Endodermal cell (in vitro differentiated cells): ENCODE data around the gene WAS. TPM values are rescaled to one million over a fixed set of nuclear protein-coding genes. Genes with fewer than 3 reads are reported as not detected.
"Not testable (repeated sequence)": the region's sequence is repeated elsewhere in the genome, so short reads cannot be mapped to it uniquely, and the experiment has no call there.

Experiments used
- DNase-seq: peaks from one replicate; pipeline ENCODE4 v3.0.0-alpha.2; 2017
- H3K27ac ChIP-seq: 2 replicates; pipeline ENCODE4 v1.5.1; 2013; ENCODE audit warnings: mild to moderate bottlenecking, low read depth, low read length, moderate library complexity
- H3K27me3 ChIP-seq: 2 replicates; pipeline ENCODE4 v1.6.1; 2013; ENCODE audit warnings: mild to moderate bottlenecking, low read length, moderate library complexity; ENCODE audit not compliant: insufficient read depth, control insufficient read depth, poor library complexity, severe bottlenecking
- H3K36me3 ChIP-seq: 2 replicates; pipeline ENCODE4 v1.7.0; 2013; ENCODE audit warnings: mild to moderate bottlenecking, low read length, moderate library complexity; ENCODE audit not compliant: control insufficient read depth, insufficient read depth
- H3K4me1 ChIP-seq: one replicate; pipeline ENCODE4 v1.7.0; 2013; ENCODE audit warnings: low read length; ENCODE audit not compliant: control insufficient read depth, insufficient read depth
- H3K4me3 ChIP-seq: 2 replicates; pipeline ENCODE4 v1.5.1; 2013; ENCODE audit warnings: mild to moderate bottlenecking, low read length, moderate library complexity
- H3K9ac ChIP-seq: 2 replicates; pipeline ENCODE4 v1.6.1; 2013; ENCODE audit warnings: mild to moderate bottlenecking, low read length, moderate library complexity; ENCODE audit not compliant: poor library complexity, severe bottlenecking; ENCODE audit errors: extremely low read depth
- H3K9me3 ChIP-seq: 2 replicates; pipeline ENCODE4 v1.6.1; 2013; ENCODE audit warnings: mild to moderate bottlenecking, low read length, moderate library complexity; ENCODE audit not compliant: control insufficient read depth
- H3K27ac Mint-ChIP-seq: 2 replicates; pipeline ENCODE4 v1.8.0; 2020; ENCODE audit warnings: mixed read lengths
- H3K27me3 Mint-ChIP-seq: 2 replicates; pipeline ENCODE4 v1.8.0; 2021; ENCODE audit warnings: mild to moderate bottlenecking, mixed read lengths; ENCODE audit not compliant: insufficient read depth
- H3K36me3 Mint-ChIP-seq: 2 replicates; pipeline ENCODE4 v1.8.0; 2020; ENCODE audit warnings: low read depth, mixed read lengths
- H3K4me1 Mint-ChIP-seq: 2 replicates; pipeline ENCODE4 v1.8.0; 2020; ENCODE audit warnings: mixed read lengths
- H3K4me3 Mint-ChIP-seq: 2 replicates; pipeline ENCODE4 v1.8.0; 2020; ENCODE audit warnings: mild to moderate bottlenecking, moderate library complexity, mixed read lengths
- H3K9me3 Mint-ChIP-seq: 2 replicates; pipeline ENCODE4 v1.8.0; 2020; ENCODE audit warnings: mild to moderate bottlenecking, mixed read lengths
- CTCF ChIP-seq: fragments of 200-600 bp; sonication (generic); conservative IDR thresholded peaks from 2 replicates; pipeline ENCODE4 v1.5.0; 2021; ENCODE audit warnings: antibody characterized with exemption, mild to moderate bottlenecking
- WGBS, 2 experiments: methylation state at CpG; one replicate each; pipeline versions ENCODE4 v1.1.5 to v1.1.7; 2013; ENCODE audit warnings: missing lambda C conversion rate in 2 of 2, mixed read lengths in 1 of 2; ENCODE audit not compliant: insufficient coverage in 1 of 2, insufficient read length in 1 of 2; 5-methylcytosine and 5-hydroxymethylcytosine counted together
- total RNA-seq, 2 donors: library from RNA; stranded (reverse); fragmentation: NEBNext Ultra II Directional in 1 of 2; extraction: Animal tissue kit (Norgen Biotek cat#: 25700) in 1 of 2; gene quantifications; 2 replicates in 1 of 2; 3 replicates in 1 of 2; pipeline ENCODE4 v1.2.1, GENCODE V29; 2021

The WAS gene
- total RNA-seq, 2 donors from 2014 or later = 0.51 to 0.84 TPM

- Histone ChIP-seq H3K27ac (no peak overlapping the region), H3K4me3 (no peak overlapping the region), H3K9me3 (no peaks in the 10 kb centered on the region), H3K27me3 (no peaks in the 10 kb centered on the region), H3K4me1 (no peaks in the 10 kb centered on the region), H3K36me3 (no peaks in the 10 kb centered on the region), H3K9ac (no peak overlapping the region)
- peaks cover 78% of the 10 kb centered on the region for H3K9me3 Mint-ChIP-seq
- no peak for TF ChIP-seq CTCF
- no peaks in the 10 kb centered on the region for H3K36me3 Mint-ChIP-seq
- DNase-seq = no peak
- H3K4me1 Mint-ChIP-seq = peaks cover 11% of the 10 kb centered on the region
- no peak overlapping the region for H3K4me3 Mint-ChIP-seq
- WGBS, 2 experiments = 87 to 100% methylated on average over 1 to 10 of the region's 10 CpGs
- H3K27ac Mint-ChIP-seq = no peak overlapping the region
- H3K27me3 Mint-ChIP-seq = peaks cover 12% of the 10 kb centered on the region
Measured at GRCh38 chrX:48681539-48682183, 1.9 kb upstream of the WAS start.

GRCh38 chrX:48682795-48683194, 804 bp upstream of the WAS start:
- not testable (repeated sequence) for H3K36me3 ChIP-seq, DNase-seq, H3K4me3 ChIP-seq, H3K4me3 Mint-ChIP-seq, H3K36me3 Mint-ChIP-seq, H3K4me1 Mint-ChIP-seq, H3K27ac ChIP-seq, H3K9me3 ChIP-seq, H3K4me1 ChIP-seq, H3K27me3 ChIP-seq, H3K27ac Mint-ChIP-seq, H3K9ac ChIP-seq
- WGBS, 2 experiments = 99 to 100% methylated on average over 2 to 12 of the region's 12 CpGs
- peaks cover 19% of the 10 kb centered on the region for H3K27me3 Mint-ChIP-seq
- H3K9me3 Mint-ChIP-seq = peaks cover 77% of the 10 kb centered on the region

GRCh38 chrX:48684134-48684533, 535 bp downstream of the WAS start:
- no peak overlapping the region for H3K27ac Mint-ChIP-seq
- H3K4me1 ChIP-seq = no peaks in the 10 kb centered on the region
- H3K4me3 Mint-ChIP-seq = no peak overlapping the region
- H3K9ac ChIP-seq = no peak overlapping the region
- H3K4me1 Mint-ChIP-seq = no peaks in the 10 kb centered on the region
- H3K36me3 Mint-ChIP-seq = no peaks in the 10 kb centered on the region
- H3K27me3 Mint-ChIP-seq = peaks cover 19% of the 10 kb centered on the region
- TF ChIP-seq CTCF = no peak
- H3K27me3 ChIP-seq = no peaks in the 10 kb centered on the region
- H3K36me3 ChIP-seq = no peaks in the 10 kb centered on the region
- no peak overlapping the region for H3K27ac ChIP-seq
- 92 to 100% methylated on average over 1 to 7 of the region's 7 CpGs for WGBS, 2 experiments
- DNase-seq = no peak
- H3K9me3 ChIP-seq = no peaks in the 10 kb centered on the region
- peaks cover 79% of the 10 kb centered on the region for H3K9me3 Mint-ChIP-seq
- no peak overlapping the region for H3K4me3 ChIP-seq

- Histone ChIP-seq H3K9me3 (no peaks in the 10 kb centered on the region), H3K4me1 (no peaks in the 10 kb centered on the region), H3K4me3 (no peak overlapping the region), H3K36me3 (no peaks in the 10 kb centered on the region), H3K27ac (no peak overlapping the region), H3K9ac (no peak overlapping the region), H3K27me3 (no peaks in the 10 kb centered on the region)
- Mint-ChIP-seq H3K27me3 (peaks cover 19% of the 10 kb centered on the region), H3K4me1 (no peaks in the 10 kb centered on the region), H3K36me3 (no peaks in the 10 kb centered on the region), H3K27ac (no peak overlapping the region), H3K4me3 (no peak overlapping the region), H3K9me3 (peaks cover 78% of the 10 kb centered on the region)
- DNase-seq = no peak
- 91% methylated on average over 12 of the region's 12 CpGs; no CpG with 5 or more reads in 1 of the 2 experiments for WGBS, 2 experiments
- no peak for TF ChIP-seq CTCF
Measured at GRCh38 chrX:48685416-48685815, 1.8 kb downstream of the WAS start.
